Glutamatergic neuron (in vitro differentiated cells): ENCODE data around the gene SLC22A17. TPM values are rescaled to one million over a fixed set of nuclear protein-coding genes. Genes with fewer than 3 reads are reported as not detected.
A peak's percentile ranks its signal among the peaks of the same experiment; 100 is the strongest.

Experiments
- DNase-seq: peaks from one replicate; pipeline ENCODE4 v3.0.0; 2022
- H3K27ac Mint-ChIP-seq: one replicate; pipeline ENCODE4 v1.8.0; 2020; ENCODE audit warnings: mild to moderate bottlenecking, mixed read lengths, inconsistent platforms; ENCODE audit not compliant: unreplicated experiment
- H3K27me3 Mint-ChIP-seq: one replicate; pipeline ENCODE4 v1.8.0; 2020; ENCODE audit warnings: mild to moderate bottlenecking, moderate library complexity, mixed read lengths, inconsistent platforms; ENCODE audit not compliant: unreplicated experiment
- H3K36me3 Mint-ChIP-seq: one replicate; pipeline ENCODE4 v1.8.0; 2020; ENCODE audit warnings: mild to moderate bottlenecking, mixed read lengths, inconsistent platforms; ENCODE audit not compliant: unreplicated experiment
- H3K4me1 Mint-ChIP-seq: one replicate; pipeline ENCODE4 v1.8.0; 2020; ENCODE audit warnings: mild to moderate bottlenecking, low read depth, mixed read lengths, inconsistent platforms; ENCODE audit not compliant: unreplicated experiment
- H3K4me3 Mint-ChIP-seq: one replicate; pipeline ENCODE4 v1.8.0; 2020; ENCODE audit warnings: mild to moderate bottlenecking, mixed read lengths, inconsistent platforms; ENCODE audit not compliant: unreplicated experiment
- H3K9me3 Mint-ChIP-seq: one replicate; pipeline ENCODE4 v1.8.0; 2020; ENCODE audit warnings: mild to moderate bottlenecking, moderate library complexity, mixed read lengths, inconsistent platforms; ENCODE audit not compliant: unreplicated experiment
- CTCF ChIP-seq: fragments of 200-600 bp; sonication (generic); IDR thresholded peaks from one replicate; pipeline ENCODE4 v1.5.0; 2021; ENCODE audit not compliant: partially characterized antibody, unreplicated experiment
- total RNA-seq: library from RNA; stranded (reverse); fragmentation: NEBNext Ultra II Directional; extraction: Animal tissue kit (Norgen Biotek cat#: 25700); gene quantifications from one replicate; pipeline ENCODE4 v1.2.1, GENCODE V29; 2021; ENCODE audit not compliant: unreplicated experiment

SLC22A17 gene
- total RNA-seq, 1 donor from 2014 or later, result 70.6 TPM

DNA sequence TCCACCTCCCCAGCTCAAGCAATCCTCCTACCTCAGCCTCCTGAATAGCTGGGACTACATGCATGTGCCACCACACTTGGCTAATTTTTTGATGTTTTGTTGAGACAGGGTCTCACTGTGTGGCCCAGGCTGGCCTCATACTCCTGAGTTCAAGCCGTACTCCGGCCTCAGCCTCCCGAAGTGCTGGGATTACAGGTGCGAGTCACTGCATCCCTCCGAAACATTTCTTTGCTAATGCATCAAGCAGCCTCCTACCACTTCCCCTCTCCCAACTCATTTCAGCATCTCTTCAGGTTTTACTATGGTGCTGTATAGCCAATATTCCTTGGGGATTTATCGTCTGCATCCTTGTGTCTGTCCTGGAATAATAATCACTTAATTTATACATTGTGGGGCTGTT, 2.3 kb upstream of the SLC22A17 start:
- H3K4me3 Mint-ChIP-seq, result no peak overlapping the region
- H3K4me1 Mint-ChIP-seq, result peaks cover 14% of the 10 kb centered on the region
- DNase-seq, result no peak
- no peak for TF ChIP-seq CTCF
- peaks cover 16% of the 10 kb centered on the region for H3K36me3 Mint-ChIP-seq
- peaks cover 14% of the 10 kb centered on the region for H3K27me3 Mint-ChIP-seq
- H3K9me3 Mint-ChIP-seq, result peaks cover 19% of the 10 kb centered on the region
- H3K27ac Mint-ChIP-seq, result no peak overlapping the region

GRCh38 chr14:23353433-23353780, 720 bp upstream of the SLC22A17 start:
- Mint-ChIP-seq H3K4me1 (peaks cover 14% of the 10 kb centered on the region), H3K36me3 (peaks cover 16% of the 10 kb centered on the region), H3K9me3 (peaks cover 19% of the 10 kb centered on the region), H3K27ac (peak overlapping the region; percentile 0), H3K27me3 (peaks cover 16% of the 10 kb centered on the region), H3K4me3 (peak overlapping the region; percentile 92)
- DNase-seq, result no peak
- TF ChIP-seq CTCF, result no peak

- Mint-ChIP-seq H3K27me3 (peaks cover 16% of the 10 kb centered on the region), H3K9me3 (peaks cover 19% of the 10 kb centered on the region), H3K4me1 (peaks cover 14% of the 10 kb centered on the region), H3K27ac (no peak overlapping the region), H3K36me3 (peaks cover 16% of the 10 kb centered on the region), H3K4me3 (peak overlapping the region; percentile 85)
- peak; percentile 64 for DNase-seq
- peak; percentile 42 for TF ChIP-seq CTCF
Measured at GRCh38 chr14:23351681-23352505, 794 bp downstream of the SLC22A17 start.

DNA sequence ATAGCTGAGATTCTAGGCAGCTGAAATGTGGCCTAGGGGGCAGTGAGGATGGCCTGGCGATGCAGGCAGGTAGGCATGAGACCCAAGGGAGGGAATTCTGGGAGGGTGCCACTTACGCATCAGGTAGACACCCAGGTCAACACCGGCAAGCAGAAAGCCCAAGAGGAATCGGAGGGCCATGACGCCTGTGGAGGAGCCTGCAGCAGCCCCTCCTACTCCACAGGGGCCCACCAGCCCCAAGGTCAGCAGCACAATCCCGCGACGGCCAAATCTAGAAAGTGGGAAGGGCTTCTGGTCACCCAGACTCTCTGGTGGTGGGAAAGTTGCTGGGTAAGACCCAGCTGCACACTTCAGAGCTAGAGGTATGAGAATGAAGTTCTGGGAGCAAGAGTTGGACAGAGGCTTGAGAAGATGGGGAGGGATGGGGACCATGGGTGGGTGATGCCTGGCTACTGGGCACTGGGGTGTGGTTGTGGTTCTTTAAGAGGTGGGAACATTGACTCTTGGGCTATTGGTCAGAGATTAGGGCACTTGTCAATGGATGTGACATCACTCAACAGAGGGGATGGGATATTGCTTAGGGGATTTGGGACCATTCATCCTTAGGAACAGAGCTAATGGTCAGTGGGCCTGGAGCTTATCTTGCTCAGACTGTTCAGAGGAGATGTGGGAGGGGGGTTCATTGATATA, 3.4 kb downstream of the SLC22A17 start:
- no peak for DNase-seq
- H3K4me1 Mint-ChIP-seq, result peaks cover 19% of the 10 kb centered on the region
- H3K27ac Mint-ChIP-seq, result no peak overlapping the region
- H3K27me3 Mint-ChIP-seq, result peaks cover 13% of the 10 kb centered on the region
- no peak overlapping the region for H3K4me3 Mint-ChIP-seq
- no peak for TF ChIP-seq CTCF
- peaks cover 17% of the 10 kb centered on the region for H3K9me3 Mint-ChIP-seq
- peaks cover 12% of the 10 kb centered on the region for H3K36me3 Mint-ChIP-seq

GRCh38 chr14:23348297-23348655, 4.4 kb downstream of the SLC22A17 start:
- Mint-ChIP-seq H3K4me3 (no peak overlapping the region), H3K27me3 (peaks cover 13% of the 10 kb centered on the region), H3K9me3 (peaks cover 12% of the 10 kb centered on the region), H3K36me3 (peaks cover 12% of the 10 kb centered on the region), H3K27ac (no peak overlapping the region), H3K4me1 (peaks cover 17% of the 10 kb centered on the region)
- DNase-seq, result no peak
- no peak for TF ChIP-seq CTCF
